IPS-NIHi11 (cell line): Measurements from ENCODE around the gene SCFD2.
"Not testable (repeated sequence)": the region's sequence is repeated elsewhere in the genome, so short reads cannot be mapped to it uniquely, and the experiment has no call there.

Experiments used
- DNase-seq: peaks from one replicate; pipeline ENCODE4 v3.0.0; 2012; ENCODE audit warnings: mixed read lengths, low spot score

Gene SCFD2

DNA sequence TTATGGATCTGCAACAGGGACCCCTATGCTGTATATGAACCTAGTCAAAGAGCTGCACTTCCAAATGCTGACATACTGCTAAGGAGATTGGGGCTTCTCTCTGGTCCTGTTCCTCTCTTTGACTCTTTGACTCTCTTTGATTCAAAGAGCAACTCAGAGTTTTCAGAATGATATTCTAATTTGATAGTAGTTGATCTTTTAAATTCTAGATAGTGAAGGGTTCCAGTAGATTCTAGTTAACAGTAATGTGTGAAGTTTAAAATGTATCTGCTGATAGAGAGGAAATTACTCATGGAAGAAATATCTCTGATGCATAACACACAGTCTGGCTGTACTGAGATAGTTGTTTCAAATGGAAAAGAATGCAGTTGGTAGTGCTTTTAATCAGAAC, 264.7 kb downstream of the SCFD2 start:
- no peak for DNase-seq

DNA sequence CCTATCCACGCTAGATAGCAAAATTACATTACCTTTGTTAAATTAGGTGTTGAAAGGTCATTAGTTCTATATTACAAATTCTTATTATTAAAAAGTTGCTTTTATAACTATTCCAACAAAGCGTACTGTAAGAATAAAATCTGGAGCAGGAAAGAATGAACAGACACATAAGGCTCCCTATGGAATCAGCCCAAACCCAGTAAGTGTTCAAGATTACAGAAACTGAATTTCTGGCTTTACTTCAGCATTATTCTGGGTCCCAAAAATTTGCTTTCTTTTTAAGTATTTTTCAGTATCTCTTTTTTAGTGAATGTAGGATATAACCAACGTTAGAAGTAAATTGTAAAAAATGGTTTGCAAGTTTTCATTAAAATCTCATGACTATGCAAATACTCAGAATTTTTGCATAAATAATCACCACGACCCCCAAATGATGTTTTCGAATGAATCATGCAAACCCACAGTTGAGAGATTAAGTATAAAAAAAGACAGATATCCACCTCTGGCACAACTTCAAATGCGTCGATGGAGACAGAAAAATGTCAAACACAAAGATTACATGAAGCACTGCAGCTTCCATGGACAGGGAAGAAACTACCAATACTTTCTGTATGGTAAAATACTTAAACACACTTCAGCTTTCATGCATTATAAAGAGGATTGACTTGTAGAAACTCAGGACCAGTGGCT, 265.2 kb downstream of the SCFD2 start:
- no peak for DNase-seq

DNA sequence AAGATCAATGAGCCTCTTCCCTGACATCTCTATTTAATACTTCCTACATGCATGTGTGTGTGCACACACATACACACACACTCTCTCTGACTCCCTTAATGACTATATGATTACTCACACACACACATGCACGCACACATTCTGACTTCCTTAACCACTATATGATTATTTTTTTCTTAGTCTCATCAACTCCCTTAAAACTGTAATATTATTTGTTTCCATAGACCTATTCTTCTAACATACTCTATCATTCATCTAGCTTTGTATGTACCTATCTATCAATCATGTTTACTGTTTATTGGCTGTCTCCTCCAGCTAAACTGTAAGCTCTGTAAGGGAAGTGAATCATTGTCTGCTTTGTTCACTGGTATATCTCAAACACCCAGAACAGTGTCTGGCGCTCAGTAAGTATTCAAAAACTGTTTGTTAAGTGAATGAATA, 267.2 kb downstream of the SCFD2 start:
- DNase-seq: no peak

DNA sequence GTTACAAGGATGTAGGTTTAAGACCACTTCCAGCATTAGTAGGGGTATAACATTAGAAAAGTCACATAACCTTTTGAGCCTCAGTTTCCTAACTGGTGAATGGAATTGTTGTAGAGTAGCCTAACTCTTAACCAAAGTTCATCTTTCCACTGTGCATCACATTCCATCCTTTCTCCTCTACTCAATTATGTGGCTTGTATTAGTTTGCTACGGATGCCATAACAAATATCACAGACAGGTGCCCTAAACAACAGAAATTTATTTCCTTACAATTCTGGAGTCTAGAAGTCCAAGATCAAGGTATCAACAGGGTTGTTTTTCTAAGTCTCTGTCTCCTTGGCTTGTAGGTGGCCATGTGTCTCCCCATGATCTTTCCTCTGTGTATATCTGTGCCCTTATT, 271.8 kb downstream of the SCFD2 start:
- no peak for DNase-seq

DNA sequence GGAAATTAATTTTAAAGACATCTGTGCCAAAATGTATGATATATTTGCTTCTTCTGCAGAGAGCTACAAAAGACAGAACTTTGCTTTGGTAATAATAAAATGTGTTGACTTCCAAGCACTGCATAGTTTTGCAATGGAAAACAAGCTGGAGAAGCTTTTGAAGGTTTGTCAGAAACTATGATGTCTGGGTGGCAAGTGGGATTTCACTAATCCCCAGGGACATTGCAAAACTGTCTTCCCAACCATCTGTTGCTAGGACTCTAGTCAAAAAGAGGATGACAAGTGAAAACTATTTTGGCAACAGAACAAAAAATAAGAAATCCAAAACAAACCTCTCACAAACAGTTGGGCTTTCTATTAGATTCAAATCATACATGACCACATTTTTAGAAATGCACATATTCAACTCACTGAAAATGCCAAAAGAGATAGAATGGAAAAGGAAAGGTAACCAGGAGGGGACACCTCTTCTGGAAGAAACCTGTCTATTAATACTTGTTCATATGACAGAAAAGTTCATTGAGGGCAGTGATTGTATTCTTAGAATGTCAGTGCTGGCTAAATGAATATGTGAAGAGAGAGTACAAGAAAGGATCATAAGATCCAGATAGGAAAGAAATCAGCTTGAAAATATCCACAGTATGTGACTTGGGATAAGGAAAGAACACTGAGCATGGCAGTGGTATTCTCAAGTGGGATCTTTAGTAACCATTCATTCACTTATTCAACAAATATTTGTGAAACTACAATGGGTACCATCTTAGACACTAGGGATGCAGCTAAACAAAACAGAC, 275.7 kb downstream of the SCFD2 start:
- no peak for DNase-seq

DNA sequence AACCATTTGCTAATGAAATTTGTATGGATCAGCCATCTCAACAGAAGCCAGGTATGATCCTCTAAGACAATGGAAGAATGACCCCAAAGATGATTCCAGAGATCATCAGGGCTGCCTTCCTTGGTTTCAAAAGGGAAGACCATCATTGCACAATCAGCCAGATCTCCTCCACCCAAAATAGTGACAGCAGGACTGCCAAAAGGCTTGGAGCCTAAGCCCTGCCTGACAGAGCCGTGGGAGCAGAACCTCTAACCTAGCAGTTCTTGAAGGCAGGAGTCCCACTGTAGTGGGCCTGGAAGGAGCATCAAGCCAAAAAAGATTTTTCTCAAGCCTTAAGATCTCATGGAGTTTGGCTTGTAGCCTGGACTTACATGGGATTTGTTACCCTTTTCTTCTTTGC, 277.7 kb downstream of the SCFD2 start:
- DNase-seq: no peak

DNA sequence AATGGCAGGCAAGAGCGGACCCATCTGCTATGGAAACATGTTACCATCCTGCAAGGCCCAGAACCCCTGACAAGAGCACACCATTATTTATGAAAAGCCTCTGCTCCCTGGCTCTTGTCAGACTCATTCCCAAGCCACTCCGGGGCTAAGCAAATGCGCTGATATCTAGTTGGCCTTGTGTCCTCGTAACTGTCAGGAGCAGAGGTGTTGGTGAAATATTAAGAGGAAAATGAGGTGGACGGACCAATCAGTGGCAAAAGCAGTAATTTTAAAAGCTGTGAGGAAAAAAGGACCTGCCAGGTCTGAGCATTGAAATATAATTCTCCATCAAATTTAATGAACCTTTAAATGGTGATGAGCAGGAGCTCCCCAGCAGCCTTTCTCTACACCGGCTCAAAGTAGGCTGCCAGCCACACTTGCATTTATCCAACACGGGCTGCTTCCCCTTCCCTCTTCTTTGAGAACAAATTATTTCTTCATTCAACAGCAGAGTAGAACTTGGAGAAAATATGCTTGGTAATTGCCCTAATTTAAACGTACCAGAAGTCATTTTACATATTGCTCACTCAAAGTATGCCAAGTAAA, 289.4 kb downstream of the SCFD2 start:
- DNase-seq: no peak

DNA sequence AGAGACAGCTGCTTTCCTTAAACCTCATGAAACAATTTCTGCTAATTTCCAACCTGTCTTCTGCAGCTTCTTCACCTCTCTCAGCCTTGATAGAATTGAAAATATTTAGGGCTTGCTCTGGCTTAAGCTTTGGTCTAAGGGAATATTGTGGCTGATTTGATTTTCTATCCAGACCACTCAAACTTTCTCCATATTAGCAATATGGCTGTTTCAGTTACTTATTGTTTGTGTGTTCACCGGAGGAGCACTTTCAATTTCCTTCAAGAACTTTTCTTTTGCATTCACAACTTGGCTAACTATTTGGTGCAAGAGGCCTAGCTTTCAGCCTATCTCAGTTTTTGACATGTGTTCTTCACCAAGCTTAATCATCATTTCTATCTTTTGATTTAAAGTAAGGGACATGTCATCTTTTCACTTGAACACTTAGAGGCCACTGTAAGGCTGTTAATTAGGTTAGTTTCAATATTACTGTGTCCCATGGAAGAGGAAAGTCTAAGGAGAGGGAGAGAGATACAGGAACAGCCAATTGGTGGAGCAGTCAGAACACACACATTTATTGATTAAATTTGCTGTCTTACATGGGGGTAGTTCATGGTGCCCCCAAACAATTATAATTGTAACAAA, 290.6 kb downstream of the SCFD2 start:
- DNase-seq: no peak

DNA sequence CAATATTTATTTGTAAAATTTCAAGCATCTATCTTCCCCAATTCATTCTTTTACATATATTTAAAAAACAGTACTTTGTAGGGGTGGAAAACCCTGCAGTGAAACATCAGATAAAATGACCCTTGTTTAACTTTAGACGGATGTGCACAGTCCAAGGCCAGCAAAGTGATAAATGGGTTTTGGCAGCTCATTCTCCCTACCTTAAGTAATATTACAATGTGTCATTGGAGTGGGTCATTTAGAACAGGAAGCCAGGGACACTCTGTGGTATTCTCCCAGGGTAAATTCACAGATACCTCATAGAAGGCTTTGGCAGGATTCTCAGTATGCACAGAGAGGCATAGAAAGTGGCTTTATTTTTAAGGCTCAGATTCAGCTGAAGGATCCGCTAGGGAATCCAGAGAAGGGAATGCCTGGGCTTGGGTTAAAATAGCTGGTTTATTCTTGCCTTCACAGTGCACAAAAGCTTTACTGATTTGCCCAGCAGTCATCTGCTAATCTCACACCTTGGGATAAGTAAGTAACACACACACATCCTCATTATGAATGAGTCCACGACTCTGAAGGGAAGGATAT, 297.0 kb downstream of the SCFD2 start:
- no peak for DNase-seq

DNA sequence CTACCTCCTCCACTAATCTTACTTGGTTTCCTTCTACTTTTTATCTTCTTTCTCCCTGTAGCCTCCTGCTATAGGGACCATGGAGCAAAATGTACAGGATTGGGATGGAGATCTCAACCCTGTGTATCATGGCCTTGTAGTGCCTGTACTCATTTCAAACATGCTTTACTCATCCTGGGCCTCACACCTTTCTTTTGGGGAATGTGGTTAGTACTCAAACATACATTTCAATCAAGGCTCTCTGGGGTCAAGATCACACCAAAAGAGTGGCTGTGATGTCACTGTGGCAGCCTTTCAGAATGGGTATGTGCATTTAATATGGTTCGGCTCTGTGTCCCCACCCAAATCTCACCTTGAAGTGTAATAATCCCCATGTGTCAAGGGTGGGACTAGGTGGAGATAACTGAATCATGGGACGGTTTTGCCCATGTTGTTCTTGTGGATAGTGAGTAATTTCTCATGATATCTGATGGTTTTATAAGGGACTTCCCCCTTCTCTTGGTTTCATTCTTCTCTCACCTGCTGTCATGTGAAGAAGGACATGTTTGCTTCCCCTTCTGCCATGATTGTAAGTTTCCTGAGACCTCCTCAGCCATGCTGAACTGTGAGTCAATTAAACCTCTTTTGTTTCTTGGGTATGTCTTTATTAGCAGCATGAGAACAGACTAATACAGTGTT, 298.6 kb downstream of the SCFD2 start:
- no peak for DNase-seq

DNA sequence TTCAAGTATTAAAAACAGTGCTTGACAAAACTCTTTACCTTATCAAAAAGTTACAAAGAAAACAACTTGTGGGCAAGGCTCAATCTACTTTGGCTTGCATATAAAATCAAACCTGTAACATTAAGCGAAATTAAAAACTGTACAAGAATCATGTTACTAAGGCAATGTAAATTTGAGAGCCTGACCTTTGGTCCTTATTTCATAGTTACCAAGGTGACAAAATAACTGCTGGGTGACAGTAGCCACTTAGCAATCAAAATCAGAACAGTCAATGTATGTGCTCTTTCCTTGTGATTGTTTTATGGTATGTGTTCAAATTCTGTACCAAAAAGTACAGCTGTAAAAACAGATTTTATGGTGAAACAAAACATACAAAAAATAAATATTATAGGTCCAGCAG, 299.7 kb downstream of the SCFD2 start:
- no peak for DNase-seq

DNA sequence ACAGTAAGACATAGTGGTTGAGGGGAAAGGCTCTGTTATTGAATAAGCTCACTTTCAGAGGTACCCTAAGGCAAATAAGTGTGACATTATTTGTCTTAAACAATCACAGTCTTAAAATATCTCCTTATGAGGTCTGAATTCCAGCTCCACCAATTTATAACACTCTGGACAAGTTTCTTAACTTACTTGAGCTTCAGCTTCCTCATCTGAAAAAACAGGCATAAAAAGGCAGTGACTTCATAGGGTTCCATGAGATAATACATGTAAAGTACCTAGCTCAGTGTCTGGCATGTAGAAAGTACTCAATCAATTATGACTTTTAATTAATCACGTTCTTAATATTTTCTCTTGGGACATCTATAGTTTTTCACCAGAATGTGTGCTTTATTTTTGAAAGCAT, 301.3 kb downstream of the SCFD2 start:
- DNase-seq: no peak

DNA sequence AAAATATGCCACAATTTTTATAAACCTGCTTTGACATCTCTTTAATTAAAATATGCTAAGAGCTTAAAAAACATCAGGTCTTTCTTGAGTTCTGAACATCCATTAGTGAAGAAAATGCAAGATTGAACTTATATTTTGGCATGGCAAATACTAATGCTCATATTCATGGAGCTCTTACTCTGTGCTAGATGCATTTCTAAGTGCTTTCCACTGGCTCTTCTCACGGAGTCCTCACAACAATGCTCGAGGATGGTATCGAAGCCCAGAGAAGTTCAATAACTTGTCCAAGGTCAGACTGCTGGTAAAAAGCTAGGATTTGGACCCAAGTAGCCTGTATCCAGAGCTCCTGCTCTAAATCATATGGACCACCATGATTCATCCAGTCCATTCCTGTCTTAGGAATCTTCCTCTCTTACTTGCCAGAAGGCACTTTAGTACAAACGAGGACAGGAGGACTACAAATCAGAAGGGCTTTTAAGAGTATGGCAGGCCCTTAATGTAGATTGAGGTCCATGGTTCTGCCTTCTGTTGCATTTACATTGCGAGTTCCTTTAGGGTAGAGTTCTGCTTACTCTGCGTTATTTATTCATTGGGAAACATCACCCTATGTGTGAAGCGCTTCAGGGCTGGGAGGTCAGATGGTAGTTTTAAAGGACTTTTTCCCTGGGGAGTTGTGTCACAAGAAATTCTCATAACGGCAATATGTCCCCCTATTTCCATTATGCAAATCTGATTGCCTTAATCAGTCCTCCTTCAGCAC, 304.6 kb downstream of the SCFD2 start:
- no peak for DNase-seq

DNA sequence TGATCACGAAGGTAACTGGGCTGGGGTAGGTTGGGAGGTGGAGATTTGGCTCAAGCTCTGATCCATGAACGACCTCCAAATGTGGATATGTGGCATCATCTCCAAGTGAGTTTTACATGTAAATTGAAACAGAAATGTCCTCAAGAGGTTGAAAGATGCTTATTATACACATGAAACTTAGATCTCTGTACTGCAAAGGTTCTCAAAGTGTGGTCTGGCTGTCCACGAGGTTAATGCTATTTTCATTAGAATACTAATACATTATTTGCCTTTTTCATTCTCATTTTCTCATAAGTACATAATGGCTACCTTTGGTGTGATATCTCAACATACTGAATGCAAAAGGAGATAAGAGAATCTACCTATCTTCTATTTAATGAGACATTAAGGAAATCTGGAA, 305.6 kb downstream of the SCFD2 start:
- DNase-seq: no peak

DNA sequence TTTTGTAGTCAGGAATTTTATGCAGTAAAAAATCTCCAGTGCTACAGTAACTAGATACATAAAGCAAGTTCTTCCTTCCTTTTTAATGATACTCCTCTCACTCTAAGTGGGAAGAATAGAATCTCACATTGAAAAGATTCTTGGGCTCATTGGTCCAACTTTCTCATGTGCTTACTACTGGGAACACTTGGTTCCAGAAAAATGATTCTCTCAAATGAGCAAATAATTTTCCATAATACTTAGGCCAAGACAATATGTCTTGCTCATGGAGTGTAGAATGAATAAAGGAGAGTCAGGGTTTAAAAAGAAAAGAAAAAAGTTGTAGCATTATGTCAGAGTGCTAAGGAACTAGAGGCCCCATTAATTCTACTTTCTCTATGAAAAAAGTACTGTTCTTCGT, 306.0 kb downstream of the SCFD2 start:
- DNase-seq: no peak

DNA sequence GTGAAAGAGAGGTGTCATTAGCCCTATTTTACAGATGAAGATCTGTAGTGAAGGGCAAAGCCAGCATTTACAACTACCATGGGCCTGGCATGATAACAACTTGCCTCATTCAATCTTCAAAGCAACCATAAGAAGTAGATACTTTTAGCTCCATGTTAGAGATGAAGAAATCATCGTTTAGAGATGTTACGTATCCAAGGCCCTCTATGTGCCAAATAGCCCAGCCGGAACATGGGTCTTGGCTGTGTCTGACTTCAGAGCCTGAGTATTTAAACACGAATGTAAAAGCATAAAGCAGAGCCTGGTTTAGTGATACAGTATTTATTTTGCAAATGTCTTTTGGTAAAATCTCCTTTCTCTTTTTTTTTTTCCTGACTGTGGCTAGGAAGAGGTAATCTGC, 306.6 kb downstream of the SCFD2 start:
- no peak for DNase-seq

DNA sequence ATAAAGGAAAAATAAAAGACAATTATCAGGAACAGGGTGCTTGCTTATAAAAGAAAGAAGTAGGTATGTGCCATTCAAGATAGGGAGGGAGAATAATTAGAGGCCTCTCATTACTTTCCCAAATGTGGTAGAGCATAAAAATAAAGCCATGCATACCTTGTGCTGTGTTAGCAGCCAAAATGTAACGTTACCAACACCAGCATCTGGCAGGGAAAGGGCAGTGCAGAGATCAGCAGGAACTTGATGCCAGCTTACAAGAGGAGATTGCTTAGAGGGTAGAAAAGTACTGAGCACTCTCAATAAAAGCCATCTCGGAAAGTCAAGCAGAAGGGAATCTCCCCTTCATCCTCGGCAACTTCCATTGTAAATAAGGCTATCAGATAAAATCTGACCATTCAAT, 308.2 kb downstream of the SCFD2 start:
- no peak for DNase-seq

DNA sequence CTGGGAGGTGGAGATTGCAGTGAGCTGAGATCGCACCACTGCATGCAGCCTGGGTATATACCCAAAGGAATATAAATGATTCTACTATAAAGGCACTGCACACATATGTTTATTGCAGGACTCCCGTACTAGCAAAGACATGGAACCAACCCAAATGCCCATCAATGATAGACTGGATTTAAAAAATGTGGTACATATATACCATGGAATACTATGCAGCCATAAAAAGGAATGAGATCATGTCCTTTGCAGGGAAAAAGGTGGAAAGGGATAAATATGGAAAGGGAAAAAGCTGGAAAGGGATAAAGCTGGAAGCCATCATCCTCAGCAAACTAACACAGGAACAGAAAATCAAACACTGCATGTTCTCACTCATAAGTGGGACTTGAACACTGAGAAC, 308.8 kb downstream of the SCFD2 start:
- not testable (repeated sequence) for DNase-seq

DNA sequence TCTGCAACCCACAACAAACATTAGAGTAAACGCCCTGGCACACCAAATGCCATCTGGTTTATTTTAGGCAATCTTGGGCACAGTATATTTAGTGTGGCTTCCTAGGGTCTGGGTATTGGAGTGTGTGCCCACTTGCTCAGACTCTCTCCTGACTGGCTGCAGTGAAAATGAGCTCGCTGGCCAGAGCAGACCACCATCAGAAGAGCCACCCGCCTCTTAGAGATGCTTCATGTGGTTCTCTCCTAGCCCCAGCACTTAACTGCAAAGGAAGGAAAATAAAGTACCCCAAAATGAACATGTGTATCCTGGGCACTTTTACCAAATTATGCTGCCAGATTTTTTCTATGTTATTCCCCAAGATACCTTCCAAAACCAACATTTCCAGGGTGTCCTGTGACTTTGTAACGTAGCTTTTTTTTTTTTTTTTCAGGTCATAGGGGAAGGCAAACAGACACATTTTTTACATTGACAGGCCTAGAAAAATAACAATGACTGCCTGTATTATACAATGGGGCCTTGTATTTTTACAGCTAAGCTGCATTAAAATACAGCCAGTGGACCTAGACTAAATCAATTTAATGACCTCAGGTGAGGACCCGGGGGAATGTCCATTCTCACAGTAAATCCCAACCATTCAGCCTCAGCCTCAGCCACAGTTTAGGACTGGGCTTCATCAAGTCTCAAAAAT, 310.0 kb downstream of the SCFD2 start:
- DNase-seq: no peak

DNA sequence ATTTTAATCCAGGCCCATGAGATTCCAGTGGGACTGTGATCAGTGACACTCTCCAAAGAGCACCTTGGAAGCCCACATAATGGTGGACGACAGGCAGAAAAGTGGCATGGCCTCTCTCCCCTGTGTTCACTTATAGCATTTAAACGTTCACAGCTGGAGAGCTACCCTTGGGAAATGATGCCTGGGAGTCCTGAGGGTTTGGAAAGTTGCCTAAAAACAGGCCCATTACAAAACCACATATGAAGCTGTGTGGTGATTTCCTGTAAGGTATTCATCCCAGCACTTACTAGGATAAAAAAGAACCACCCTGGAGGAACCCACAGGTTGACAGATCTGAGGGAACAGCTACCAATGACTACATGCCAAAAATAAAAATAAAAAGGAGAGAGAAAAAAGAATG, 310.6 kb downstream of the SCFD2 start:
- DNase-seq: no peak

DNA sequence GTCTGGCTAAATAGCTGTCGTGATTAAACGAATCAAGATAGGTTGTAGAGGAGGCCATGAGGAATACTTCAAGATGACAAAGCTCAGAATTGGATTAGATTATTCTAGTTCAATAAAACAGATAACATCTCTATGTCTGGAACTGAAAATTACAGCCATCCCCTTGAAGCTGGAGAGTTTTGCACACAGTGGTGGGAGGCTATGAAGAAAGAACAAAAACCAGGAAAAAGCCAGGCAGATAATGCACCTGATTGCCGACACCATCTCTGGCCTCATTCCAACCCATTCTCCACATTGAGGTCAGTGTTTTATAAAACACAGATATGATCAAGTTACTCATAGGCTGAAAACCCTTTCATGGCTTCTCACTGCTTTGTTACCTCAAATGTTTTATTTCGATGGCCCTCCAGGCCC, 315.5 kb downstream of the SCFD2 start:
- DNase-seq: no peak
